HG02938 (cell line): ENCODE results near the gene ARMH3.

Experiments used
- ATAC-seq: cut with Tn5 transposase; IDR thresholded peaks from one replicate; pipeline ENCODE4 v1.9.1; 2021; ENCODE audit warnings: mild to moderate bottlenecking, moderate library complexity; ENCODE audit not compliant: unreplicated experiment

ARMH3 gene

DNA sequence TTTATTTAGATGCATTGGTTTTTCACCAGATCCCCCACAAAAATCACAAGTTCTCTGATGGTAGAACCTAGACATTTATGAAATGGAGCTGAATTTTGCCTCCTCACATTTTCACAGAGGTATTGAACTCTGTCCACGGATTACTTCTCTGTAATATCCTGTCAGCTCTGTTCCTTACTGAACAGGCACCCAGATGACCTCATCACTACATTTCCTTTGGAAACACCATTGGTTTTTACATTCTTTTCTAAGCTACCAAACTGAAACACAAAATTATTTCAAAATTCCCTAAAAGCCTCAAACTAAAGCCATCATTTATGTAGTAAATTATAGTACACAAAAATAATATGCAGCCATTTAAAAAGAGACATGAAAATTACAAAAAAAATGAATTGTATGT, 114.1 kb downstream of the ARMH3 start:
- ATAC-seq = no peak

DNA sequence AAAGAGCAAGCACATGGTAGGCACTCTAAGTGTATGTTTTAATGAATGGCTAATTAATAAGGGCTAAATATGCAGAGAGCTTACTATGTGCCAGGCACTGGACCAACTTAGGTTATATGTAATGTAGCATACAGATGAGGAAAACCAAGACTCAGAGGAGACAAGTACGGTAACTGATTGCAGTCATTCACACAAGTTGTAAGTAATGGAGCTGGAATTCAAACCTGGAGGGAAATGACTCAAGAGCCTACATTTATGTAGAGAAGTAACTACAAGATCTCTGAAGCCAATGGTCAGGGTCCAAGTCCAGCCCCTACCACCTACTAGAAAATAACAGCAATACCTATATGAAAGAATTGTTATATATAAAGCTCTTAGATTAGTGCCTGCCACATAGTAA, 115.1 kb downstream of the ARMH3 start:
- no peak for ATAC-seq

GRCh38 chr10:101939729-101940128, 116.2 kb downstream of the ARMH3 start:
- ATAC-seq = no peak

DNA sequence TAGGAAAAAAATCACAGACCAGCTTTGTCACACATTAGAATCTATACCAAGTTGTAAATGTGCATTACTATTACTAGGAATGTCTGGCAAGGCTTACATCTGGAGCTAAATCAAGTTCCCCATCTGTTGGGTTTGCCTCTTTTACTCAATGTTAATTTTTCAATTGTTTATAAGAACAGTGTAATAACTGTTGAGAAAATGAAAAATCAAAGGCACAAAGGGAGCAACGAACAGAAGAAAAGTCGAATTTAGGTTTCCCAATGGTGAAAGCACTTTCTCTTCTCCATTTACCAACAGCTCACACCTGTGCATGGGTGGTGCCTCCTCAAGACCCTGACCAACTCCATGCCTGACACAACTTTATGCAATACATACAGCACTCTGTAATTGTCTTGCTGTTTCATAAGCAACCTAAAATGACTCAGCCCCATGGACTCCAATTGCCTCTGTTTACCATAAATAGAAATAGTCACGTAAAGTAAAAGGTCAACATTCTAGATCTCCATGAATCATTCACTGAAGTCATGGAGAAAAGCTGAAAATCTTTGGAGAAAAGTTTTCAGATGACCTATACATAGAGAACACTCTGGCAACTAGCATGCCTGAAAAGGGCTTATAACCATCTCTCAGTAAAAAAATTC, 116.8 kb downstream of the ARMH3 start:
- ATAC-seq = no peak

DNA sequence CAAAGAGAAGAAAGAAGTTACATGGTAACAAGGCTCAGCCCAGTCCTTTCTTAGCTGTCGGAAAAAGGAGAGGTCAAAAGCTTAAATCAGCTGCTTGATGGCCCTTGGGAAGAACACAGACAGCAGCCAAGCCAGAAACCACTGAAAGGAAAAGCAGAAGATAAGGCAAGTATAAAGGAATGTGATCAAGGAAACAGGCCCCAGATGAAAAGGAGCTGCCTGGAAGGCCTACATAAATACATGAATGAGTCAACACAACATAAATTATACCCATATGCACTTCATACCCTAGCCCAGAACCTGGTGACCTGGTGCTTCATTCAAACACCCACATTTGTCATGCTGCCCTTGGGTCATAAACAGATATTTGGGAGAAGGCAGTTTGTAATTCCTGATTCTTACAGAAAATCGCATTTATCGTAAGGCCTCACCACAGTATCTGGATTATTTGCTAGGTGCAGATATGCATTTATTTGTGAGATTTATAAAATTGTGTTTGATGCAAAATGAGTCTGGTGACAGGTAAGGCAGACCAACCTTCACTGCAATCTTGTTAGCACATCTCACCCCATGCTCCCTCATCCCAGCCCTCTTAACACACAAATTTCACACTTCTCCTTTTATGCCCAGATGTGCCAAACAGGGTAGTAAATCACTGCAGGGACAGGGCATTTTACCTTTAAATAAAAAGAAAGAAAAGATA, 117.5 kb downstream of the ARMH3 start:
- no peak for ATAC-seq

DNA sequence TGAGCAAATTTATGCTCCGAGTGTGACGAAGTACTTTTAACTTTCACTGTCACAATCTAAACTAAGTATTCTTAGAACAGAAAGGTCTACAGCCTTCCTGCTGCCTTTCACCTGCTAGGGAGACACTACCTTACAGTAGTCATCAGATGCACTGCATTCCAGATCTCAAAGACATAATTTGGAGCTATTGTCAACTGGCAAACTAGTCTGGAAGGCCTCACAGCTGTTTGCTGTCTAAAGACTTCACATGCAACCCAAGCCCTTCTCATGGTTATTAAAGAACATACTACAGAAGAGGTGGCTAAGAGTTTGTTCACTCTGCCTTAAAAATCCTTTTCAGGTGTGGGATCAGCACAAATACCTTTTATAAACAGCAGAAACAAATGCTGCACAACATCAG, 120.5 kb downstream of the ARMH3 start:
- ATAC-seq = no peak

GRCh38 chr10:101934686-101935305, 121.2 kb downstream of the ARMH3 start:
- ATAC-seq = no peak

DNA sequence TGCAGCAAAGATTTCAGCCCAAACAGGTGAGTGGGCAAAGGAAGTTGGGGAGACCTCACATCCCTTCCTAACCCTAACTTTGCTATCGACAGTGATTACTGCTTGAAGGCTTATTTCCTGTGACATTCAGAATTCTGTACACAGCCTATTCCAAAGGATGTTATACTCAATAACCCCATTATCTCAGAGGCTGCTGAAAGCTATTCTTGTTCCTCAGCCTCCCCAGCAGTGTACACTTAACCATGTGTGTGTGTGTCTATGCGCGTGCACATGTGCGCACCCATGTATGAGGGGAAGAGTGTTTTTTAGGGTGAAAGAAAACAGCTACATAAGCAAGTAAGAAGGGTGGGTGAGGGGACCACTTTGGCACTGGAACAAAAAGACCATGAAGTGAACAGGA, 122.0 kb downstream of the ARMH3 start:
- ATAC-seq = no peak

GRCh38 chr10:101932183-101932582, 123.8 kb downstream of the ARMH3 start:
- ATAC-seq = no peak

DNA sequence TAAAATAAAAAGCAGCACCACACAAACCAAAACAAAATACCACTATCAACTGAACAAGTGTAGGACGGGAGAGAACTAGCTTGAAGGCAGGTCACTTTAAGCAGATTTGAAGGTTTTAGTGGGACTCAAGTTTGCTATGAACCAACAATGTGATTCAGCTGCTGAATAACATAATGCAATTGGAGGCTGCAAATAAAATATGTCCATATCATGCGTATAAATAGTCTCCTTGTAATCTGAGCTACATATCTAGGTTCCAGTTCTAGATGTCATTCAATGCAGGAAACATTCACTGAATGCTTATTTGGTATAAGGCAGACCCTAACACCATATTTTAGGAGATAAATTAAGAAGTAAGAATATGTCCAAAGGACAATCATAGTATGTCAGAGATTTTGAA, 130.9 kb downstream of the ARMH3 start:
- no peak for ATAC-seq

DNA sequence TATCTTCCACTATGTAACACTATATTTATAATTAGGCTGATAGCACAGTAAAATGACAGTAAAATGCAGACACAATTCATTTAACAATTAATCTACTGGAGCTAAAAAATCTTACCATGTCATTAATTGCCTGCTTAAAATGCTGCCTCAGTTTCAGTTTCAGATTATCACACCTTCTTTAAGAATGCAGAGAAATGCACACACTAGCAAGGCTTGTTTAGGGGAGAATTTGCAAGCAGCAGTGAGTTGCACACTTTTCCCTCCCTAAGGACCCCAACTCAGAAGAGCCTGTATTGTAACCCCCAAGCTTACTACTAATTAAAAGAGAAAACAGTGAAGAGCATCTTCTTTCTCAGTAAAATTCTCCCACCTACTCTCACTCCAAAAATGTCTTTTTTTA, 132.7 kb downstream of the ARMH3 start:
- ATAC-seq = no peak

- no peak for ATAC-seq
Observed at GRCh38 chr10:101922846-101923245, 133.1 kb downstream of the ARMH3 start.

- no peak for ATAC-seq
Observed at GRCh38 chr10:101920546-101920945, 135.4 kb downstream of the ARMH3 start.

DNA sequence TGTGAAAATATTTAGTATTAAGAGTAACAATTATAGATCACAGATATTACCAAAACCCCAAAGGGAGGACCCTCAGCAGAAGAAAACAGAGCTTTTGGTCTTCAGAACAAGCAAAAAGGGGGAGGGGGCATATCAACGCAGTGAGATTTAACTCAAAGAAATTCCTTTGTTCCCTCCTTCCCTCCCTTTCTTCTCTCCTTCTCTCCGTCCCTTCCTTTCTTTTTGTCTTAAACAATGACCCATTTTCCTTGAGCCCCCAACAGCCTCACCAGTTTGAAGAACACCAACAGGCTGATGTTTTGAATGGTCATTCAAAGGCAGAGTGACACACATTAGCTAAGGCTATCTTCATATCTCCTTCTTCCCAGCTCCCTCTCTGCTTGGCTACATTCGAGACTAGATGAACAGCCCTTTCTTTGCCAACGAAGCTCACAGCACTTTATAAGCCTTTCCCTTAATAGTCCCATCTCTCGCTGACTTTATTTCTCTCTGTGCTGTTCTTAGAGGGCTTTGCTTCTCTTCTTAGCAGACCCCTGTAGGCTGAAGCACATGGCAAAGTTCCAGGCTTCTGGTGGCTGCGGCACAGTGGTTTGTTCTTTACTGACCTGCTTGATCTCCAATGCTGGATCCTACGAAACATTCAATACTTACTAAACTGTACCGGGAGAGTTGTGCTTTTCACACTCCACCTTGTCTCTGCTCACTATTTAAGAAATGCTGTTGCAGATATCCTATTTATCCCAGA, 136.8 kb downstream of the ARMH3 start:
- ATAC-seq = no peak

DNA sequence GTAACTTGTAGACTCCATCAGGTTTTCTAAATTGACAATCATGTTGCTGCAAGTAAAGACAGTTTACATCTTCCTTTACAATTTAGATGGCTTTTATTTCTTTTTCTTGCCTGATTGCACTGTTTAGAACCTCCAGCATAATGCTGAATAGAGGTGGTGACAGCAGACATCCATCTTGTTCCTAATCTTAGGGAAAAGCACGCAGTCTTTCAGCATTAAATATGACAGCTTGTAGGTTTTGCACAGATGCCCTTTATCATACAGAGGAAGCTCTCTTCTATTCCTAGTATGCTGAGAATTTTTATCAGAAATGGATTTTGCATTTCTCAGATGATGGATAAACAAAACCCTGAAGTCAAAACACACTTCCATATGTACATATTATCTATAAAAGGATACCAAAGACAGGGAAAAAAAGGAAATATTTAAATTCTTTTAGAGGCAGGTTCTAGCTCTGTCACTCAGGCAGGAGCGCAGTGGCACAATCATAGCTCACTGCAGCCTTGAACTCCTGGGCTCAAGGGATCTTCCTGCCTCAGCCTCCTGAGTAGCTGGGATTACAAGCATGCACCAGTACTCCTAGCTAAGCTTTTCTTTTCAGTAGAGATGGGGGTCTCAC, 143.3 kb downstream of the ARMH3 start:
- ATAC-seq = no peak

- ATAC-seq = no peak
Observed at GRCh38 chr10:101906586-101907183, 149.3 kb downstream of the ARMH3 start.

GRCh38 chr10:101905251-101905650, 150.7 kb downstream of the ARMH3 start:
- no peak for ATAC-seq

DNA sequence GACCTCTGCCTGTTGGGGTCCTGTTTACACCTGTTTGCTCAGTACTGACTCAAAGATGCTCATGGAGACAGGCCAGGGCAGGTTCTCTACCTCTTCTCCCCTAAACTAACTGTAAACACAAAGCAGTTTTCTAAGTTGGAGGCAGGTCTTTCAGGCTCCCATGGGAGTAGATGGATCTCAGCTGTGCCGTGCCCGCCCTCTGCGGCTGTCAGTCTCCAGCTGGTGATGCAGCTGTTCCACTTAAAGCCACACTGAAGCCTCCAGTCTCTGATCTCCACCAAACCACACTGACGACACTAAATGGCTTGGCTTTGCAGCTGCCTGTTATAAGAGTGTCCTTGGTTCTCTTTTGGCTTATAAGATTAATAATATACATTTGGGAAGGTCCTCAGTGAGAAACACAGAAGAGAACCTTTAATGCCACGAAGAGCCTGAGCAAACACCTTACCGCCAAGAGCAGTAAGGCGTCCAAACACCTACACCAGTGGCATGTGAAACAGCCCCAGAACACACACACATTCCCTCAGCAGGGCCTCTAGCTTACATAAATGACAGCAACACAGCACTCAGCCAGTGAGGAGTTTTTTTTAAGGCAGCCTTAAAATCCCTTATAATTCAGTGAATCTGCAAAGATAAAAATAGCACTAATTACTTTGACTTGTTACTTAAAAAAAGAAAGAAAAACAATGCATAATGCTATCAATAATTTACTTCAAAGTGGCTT, 152.0 kb downstream of the ARMH3 start:
- peak; percentile 58 for ATAC-seq

GRCh38 chr10:101902820-101903145, 153.2 kb downstream of the ARMH3 start:
- ATAC-seq = no peak
